Left colon (tissue), 2 donors: ENCODE results near the gene CILP2. TPM values are rescaled to one million over a fixed set of nuclear protein-coding genes. Genes with fewer than 3 reads are reported as not detected.

Source experiments
- ATAC-seq: fragments of 200-7000 bp; cut with Tn5 transposase; one replicate; pipeline ENCODE4 v1.9.1; 2020; ENCODE audit warnings: mild to moderate bottlenecking, moderate library complexity
- DNase-seq, 2 donors: peaks; one replicate each; pipeline ENCODE4 v3.0.0-alpha.2; 2020
- intact Hi-C, 2 donors: fragments of 100-400 bp; cut with DNase I in 1 of 2; cut with micrococcal nuclease in 1 of 2; formaldehyde crosslinking; loops; one replicate each; pipeline versions ENCODE4 v1.11.2 to v1.14.0; 2022; cut with DNase I, micrococcal nuclease
- total RNA-seq, 2 donors: library from RNA; stranded (reverse); fragmentation: NEBNext Ultra II Directional; extraction: Animal tissue kit (Norgen Biotek cat#: 25700); gene quantifications; one replicate each; pipeline ENCODE4 v1.2.1, GENCODE V29; 2021
- donor health status: DM: no; HTN: no; CAD: no.
- donor health status: DM: yes; HTN: yes; CAD: no.

CILP2 gene
- total RNA-seq, 2 donors from 2014 or later = 0.09 to 0.11 TPM

- intact Hi-C loops = loop anchor here (5.0 to 10.0 kb wide), 2 partner anchors 104 to 416 kb away; partner anchors contain the start of gene GMIP (in 1 of the 2)
- DNase-seq (no peak), ATAC-seq (no peak)
These were observed 711 bp downstream of the CILP2 start for GRCh38 chr19:19538785-19539166.

GRCh38 chr19:19539698-19540063 is 1.6 kb downstream of the CILP2 start:
- no peak for DNase-seq
- intact Hi-C loops = loop anchor here (5.0 to 10.0 kb wide), 2 partner anchors 103 to 415 kb away; partner anchors contain the start of gene GMIP (in 1 of the 2)
- ATAC-seq = no peak

- intact Hi-C loops = no loop called here
- ATAC-seq = peak; percentile 57
- peak; percentile 74 to 83 for DNase-seq
These were observed 2.1 kb downstream of the CILP2 start for GRCh38 chr19:19540064-19540714.

DNA sequence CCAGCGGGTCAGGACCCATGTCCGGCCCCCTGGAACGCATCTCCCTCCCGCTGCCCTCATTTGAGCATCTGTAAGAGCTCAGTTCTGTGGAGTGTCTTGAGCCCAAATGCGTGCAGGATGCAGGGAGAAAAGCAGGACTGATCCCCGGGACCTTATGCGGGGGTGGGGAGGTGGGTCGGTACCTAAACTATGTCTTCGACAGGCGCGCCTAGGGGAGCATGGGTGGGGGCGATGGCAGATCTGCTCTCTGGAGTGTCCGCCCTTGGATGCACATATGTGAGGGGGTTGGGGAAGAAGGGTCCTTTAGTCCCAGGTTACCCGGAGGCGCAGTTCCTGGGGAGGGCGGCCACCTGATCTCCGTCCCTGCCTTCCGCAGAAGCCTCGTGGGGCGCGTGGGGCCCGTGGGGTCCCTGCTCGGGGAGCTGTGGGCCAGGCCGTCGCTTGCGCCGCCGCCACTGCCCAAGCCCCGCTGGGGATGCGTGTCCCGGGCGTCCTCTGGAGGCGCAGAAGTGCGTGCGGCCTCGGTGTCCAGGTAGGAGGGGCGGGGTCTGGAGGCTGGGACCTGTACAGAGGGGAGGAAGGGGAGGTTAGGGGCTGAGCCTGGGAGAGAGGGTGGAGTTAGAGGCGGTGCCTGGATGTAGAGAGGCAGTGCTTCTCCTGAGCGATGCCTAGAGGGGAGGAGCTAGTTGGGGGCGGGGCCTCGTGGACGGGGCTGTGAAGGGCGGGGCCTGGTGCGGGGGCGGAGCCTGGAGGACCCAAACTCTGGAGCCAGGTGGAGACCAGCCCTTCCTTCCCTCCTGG is 2.9 kb downstream of the CILP2 start:
- ATAC-seq = peak; percentile 69
- peak; percentile 69 to 77 for DNase-seq
- intact Hi-C loops = no loop called here

DNA sequence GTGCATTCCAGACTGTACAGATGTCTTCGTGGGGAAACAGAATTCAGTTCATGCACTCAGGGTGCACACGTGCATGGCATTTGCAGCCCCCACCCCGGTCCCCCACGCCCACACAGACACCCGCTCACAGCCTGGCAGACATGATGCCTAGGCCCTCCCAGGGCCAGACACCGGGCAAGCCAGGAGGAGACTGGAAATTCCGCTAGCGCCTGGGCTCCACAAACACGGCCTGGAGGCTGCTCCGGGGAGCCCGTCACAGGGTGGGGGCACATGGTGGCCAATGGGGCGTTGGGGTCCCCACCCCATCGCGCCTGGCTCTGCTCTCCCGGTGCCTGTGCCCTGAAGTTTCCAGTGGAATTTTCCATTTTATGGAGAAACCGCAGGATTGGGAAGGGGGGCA is 3.6 kb downstream of the CILP2 start:
- intact Hi-C loops = no loop called here
- DNase-seq (no peak), ATAC-seq (no peak)

- DNase-seq = no peak
- intact Hi-C loops = no loop called here
- no peak for ATAC-seq
These were observed 4.4 kb downstream of the CILP2 start for GRCh38 chr19:19542507-19542906.

DNA sequence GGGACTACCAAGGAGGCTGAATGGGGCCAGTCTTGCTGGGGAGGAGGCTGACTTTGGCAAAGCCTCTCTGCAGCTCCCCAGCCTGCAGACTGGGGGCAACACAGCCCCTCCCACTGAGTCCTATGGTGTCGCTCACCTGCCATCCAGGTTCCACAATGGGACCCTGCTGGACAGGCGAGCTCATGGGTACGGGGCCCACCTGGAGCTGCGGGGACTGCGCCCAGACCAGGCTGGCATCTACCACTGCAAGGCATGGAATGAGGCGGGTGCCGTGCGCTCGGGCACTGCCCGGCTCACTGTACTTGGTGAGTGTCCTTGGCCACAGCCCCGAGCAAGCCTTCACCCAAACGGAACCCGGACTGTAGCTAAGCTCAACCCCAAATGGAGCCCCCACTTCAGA is 5.0 kb downstream of the CILP2 start:
- no peak for DNase-seq
- intact Hi-C loops = no loop called here

GRCh38 chr19:19543640-19544039 is 5.6 kb downstream of the CILP2 start:
- ATAC-seq (no peak), DNase-seq (no peak)
- intact Hi-C loops = no loop called here

More for the DNA sequence above, 5.0 kb downstream of the CILP2 start:
- ATAC-seq = no peak

GRCh38 chr19:19544257-19544953 is 6.3 kb downstream of the CILP2 start:
- DNase-seq (no peak), ATAC-seq (no peak)
- intact Hi-C loops = no loop called here

DNA sequence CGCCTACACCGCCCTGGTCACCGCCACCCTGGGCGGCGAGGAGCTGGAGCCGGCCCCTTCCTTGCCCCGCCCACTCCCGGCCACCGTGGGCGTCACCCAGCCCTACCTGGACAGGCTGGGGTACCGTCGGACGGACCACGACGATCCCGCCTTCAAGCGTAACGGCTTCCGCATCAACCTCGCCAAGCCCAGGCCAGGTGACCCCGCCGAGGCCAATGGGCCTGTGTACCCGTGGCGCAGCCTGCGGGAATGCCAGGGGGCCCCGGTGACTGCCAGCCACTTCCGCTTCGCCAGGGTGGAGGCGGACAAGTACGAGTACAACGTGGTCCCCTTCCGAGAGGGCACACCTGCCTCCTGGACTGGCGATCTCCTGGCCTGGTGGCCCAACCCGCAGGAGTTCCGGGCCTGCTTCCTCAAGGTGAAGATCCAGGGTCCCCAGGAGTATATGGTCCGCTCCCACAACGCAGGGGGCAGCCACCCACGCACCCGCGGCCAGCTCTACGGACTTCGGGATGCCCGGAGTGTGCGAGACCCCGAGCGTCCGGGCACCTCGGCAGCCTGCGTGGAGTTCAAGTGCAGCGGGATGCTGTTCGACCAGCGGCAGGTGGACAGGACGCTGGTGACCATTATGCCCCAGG is 7.0 kb downstream of the CILP2 start:
- intact Hi-C loops = no loop called here
- ATAC-seq = no peak
- no peak for DNase-seq

GRCh38 chr19:19545707-19546106 is 7.6 kb downstream of the CILP2 start:
- intact Hi-C loops = no loop called here
- DNase-seq (no peak), ATAC-seq (no peak)

GRCh38 chr19:19546751-19547162 is 8.7 kb downstream of the CILP2 start:
- intact Hi-C loops = no loop called here
- no peak for DNase-seq
- ATAC-seq = peak; percentile 42

GRCh38 chr19:19547674-19548336 is 9.7 kb downstream of the CILP2 start:
- no peak for ATAC-seq
- no peak for DNase-seq
- intact Hi-C loops = no loop called here

- no peak for DNase-seq
- ATAC-seq = no peak
- intact Hi-C loops = no loop called here
These were observed 11.1 kb downstream of the CILP2 start for GRCh38 chr19:19548915-19549759.

DNA sequence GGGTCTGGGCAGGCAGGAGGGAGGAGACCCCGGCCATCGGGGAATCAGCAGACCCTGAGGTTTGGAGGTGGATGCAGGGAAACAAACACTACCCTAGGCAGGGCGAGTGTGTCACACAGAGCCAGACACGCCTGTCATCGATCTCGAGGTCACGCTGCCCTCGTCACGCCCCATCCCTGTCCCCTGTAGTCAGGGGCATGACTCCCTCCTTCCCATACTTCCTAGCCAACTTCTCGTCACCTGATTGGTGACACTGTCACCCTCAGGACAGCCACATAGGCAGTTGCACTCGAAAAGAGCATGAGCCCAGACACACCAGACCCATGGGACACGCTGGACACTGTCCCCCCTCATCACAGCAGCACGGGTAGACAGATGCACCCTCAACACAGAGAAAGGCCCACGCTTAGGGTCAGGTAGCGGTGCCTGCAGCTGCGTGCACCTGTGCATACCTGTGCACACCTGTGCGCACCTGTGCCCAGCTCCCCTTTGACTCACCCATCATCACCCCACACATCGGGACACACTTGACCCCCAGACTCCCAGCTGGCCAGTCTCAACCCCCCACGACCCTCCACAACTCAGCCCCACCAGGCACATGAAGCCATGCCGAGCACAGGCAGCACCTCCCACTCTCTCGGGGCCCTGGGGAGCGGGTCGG is 11.9 kb downstream of the CILP2 start:
- no peak for DNase-seq
- ATAC-seq = no peak
- intact Hi-C loops = no loop called here

- intact Hi-C loops = no loop called here
- ATAC-seq = no peak
These were observed 12.4 kb downstream of the CILP2 start for GRCh38 chr19:19550485-19550929.

More at GRCh38 chr19:19550485-19550929, 12.4 kb downstream of the CILP2 start:
- DNase-seq = no peak
